ENCODE results near the gene AOC2.
A peak's percentile ranks its signal among the peaks of the same experiment; 100 is the strongest.

DNA sequence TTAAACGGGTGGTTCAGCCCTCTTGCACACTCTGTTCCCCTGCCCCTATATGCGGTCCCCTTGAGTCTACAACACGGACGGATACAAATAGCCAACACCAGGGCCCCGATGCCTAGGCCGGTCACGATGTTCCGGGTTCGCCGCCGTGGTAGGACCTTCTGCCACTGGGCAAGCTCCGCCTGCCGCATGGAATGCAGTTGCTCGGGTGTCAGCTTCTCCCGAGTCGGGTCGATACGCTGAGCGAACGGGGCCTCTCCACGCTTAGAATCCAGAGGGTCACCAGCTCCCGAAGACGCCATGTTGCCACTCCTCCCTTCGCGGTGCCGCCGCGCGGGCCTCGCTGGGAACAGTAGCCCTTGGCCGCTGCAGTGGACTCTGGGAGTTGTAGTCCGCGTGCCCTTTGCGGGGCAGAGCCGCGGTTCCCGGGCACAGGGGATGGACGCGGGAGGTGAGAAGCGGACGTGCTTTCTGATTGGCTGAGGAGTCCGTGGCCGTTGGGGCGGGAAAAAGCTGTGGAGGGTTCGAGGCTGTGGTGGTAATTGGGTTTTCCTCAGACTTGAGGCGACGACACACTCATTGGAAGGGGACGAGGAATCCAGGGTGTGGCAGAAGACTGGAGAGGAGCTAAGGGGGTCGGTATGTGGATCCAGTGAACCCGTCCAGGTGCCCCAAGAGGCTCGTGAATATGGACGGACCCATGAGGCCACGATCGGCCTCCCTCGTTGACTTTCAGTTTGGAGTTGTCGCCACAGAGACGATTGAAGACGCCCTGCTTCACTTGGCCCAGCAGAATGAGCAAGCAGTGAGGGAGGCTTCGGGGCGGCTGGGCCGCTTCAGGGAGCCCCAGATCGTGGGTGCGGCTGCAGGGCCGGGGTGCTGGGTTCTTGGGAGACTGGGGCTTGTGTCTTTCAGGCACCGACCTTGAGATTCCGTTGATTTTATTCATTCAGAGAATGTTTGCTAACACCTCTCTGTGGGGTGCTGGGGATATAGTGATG is 45.7 kb upstream of the AOC2 start, which contains the start of the genes CNTD1 and COA3:
- TF ChIP-seq EP300 (IDR thresholded peaks at IDR 0.05; ENCODE audit: borderline replicate concordance) (no peak), ZBTB7A (IDR thresholded peaks at IDR 0.05; ENCODE audit: low read depth) (no peak), CREB1 (IDR thresholded peaks at IDR 0.05; ENCODE audit: low read depth) (no peak), EGR1 (IDR thresholded peaks at IDR 0.05) (no peak), RAD21 (IDR thresholded peaks at IDR 0.05; ENCODE audit: low read depth) (no peak), CEBPB (IDR thresholded peaks at IDR 0.05) (no peak), YY1 (IDR thresholded peaks at IDR 0.05; ENCODE audit: low read depth) (peak; percentile 93), TAF1 (IDR thresholded peaks at IDR 0.05; ENCODE audit: low read depth) (peak; percentile 83), FOXM1 (IDR thresholded peaks at IDR 0.05; ENCODE audit: borderline replicate concordance, low read depth) (no peak), TCF12 (IDR thresholded peaks at IDR 0.05; ENCODE audit: low read depth) (peak; percentile 76), TEAD4 (IDR thresholded peaks at IDR 0.05) (peak; percentile 13; the same call in 1 of the 2 replicates)
- TF ChIP-seq, protein P1, sequence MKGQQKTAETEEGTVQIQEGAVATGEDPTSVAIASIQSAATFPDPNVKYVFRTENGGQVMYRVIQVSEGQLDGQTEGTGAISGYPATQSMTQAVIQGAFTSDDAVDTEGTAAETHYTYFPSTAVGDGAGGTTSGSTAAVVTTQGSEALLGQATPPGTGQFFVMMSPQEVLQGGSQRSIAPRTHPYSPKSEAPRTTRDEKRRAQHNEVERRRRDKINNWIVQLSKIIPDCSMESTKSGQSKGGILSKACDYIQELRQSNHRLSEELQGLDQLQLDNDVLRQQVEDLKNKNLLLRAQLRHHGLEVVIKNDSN (IDR thresholded peaks at IDR 0.05), result peak; percentile 19; the same call in 1 of the 2 replicates
- TF ChIP-seq, protein P2, sequence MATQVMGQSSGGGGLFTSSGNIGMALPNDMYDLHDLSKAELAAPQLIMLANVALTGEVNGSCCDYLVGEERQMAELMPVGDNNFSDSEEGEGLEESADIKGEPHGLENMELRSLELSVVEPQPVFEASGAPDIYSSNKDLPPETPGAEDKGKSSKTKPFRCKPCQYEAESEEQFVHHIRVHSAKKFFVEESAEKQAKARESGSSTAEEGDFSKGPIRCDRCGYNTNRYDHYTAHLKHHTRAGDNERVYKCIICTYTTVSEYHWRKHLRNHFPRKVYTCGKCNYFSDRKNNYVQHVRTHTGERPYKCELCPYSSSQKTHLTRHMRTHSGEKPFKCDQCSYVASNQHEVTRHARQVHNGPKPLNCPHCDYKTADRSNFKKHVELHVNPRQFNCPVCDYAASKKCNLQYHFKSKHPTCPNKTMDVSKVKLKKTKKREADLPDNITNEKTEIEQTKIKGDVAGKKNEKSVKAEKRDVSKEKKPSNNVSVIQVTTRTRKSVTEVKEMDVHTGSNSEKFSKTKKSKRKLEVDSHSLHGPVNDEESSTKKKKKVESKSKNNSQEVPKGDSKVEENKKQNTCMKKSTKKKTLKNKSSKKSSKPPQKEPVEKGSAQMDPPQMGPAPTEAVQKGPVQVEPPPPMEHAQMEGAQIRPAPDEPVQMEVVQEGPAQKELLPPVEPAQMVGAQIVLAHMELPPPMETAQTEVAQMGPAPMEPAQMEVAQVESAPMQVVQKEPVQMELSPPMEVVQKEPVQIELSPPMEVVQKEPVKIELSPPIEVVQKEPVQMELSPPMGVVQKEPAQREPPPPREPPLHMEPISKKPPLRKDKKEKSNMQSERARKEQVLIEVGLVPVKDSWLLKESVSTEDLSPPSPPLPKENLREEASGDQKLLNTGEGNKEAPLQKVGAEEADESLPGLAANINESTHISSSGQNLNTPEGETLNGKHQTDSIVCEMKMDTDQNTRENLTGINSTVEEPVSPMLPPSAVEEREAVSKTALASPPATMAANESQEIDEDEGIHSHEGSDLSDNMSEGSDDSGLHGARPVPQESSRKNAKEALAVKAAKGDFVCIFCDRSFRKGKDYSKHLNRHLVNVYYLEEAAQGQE (IDR thresholded peaks at IDR 0.05; ENCODE audit: low read depth), result no peak
- TF ChIP-seq, protein P3, sequence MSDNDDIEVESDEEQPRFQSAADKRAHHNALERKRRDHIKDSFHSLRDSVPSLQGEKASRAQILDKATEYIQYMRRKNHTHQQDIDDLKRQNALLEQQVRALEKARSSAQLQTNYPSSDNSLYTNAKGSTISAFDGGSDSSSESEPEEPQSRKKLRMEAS (IDR thresholded peaks at IDR 0.05), result peak; percentile 99
